CD4-positive, alpha-beta T cell treated with Interleukin-2 at 100 ng/mL for 4 hours (primary cell): ENCODE data around the gene PFKL.
"Not testable (repeated sequence)": the region's sequence is repeated elsewhere in the genome, so short reads cannot be mapped to it uniquely, and the experiment has no call there.

Experiments
- DNase-seq: peaks from one replicate; pipeline ENCODE4 v3.0.0-alpha.2; 2020; ENCODE audit warnings: low spot score

Gene PFKL

GRCh38 chr21:44329086-44329889, 29.4 kb downstream of the PFKL start:
- no peak for DNase-seq

GRCh38 chr21:44329971-44330681, 30.3 kb downstream of the PFKL start:
- DNase-seq = no peak

GRCh38 chr21:44330698-44331097, 30.8 kb downstream of the PFKL start:
- DNase-seq = no peak

GRCh38 chr21:44331209-44331608, 31.4 kb downstream of the PFKL start:
- no peak for DNase-seq

GRCh38 chr21:44331650-44332307, 31.9 kb downstream of the PFKL start:
- DNase-seq = no peak

GRCh38 chr21:44332383-44332782, 32.5 kb downstream of the PFKL start:
- DNase-seq = no peak

GRCh38 chr21:44332965-44333364, 33.1 kb downstream of the PFKL start:
- DNase-seq = no peak

GRCh38 chr21:44333509-44334328, 33.9 kb downstream of the PFKL start:
- no peak for DNase-seq

GRCh38 chr21:44334329-44335030, 34.6 kb downstream of the PFKL start:
- DNase-seq = no peak

- no peak for DNase-seq
These were observed 35.6 kb downstream of the PFKL start for GRCh38 chr21:44335266-44336059.

- no peak for DNase-seq
These were observed 37.6 kb downstream of the PFKL start for GRCh38 chr21:44337449-44337848.

GRCh38 chr21:44337941-44338895, 38.4 kb downstream of the PFKL start:
- DNase-seq = peak; percentile 21

- peak; percentile 94 for DNase-seq
These were observed 39.4 kb downstream of the PFKL start, which contains the start of gene CFAP410 for GRCh38 chr21:44338971-44339910. Gene CFAP410, minus strand, starts transcription at chr21:44339390. Its CDS starts 196 bp downstream, at chr21:44339194.

- not testable (repeated sequence) for DNase-seq
These were observed 42.0 kb downstream of the PFKL start for GRCh38 chr21:44341726-44342458.

- not testable (repeated sequence) for DNase-seq
These were observed 43.1 kb downstream of the PFKL start for GRCh38 chr21:44342981-44343380.

GRCh38 chr21:44344541-44345183, 44.8 kb downstream of the PFKL start:
- no peak for DNase-seq

- DNase-seq = no peak
These were observed 45.6 kb downstream of the PFKL start for GRCh38 chr21:44345495-44345894.
